SK-N-SH (cell line): Measurements from ENCODE around the gene ARHGAP45.

ENCODE experiments used
- ELF1 ChIP-seq: IDR thresholded peaks from 2 replicates; pipeline ENCODE4 v1.4.0; 2012
- EZH2phosphoT487 ChIP-seq: fragments of 200-600 bp; sonication (generic); IDR thresholded peaks from 2 replicates; pipeline ENCODE4 v1.6.1; 2017; ENCODE audit warnings: low read depth, mixed run types, mild to moderate bottlenecking, antibody characterized with exemption, moderate library complexity, borderline replicate concordance
- RFX5 ChIP-seq: IDR thresholded peaks from 2 replicates; pipeline ENCODE4 v1.6.1; 2012; ENCODE audit warnings: mild to moderate bottlenecking, improper control_type of control experiment, low read length

- no peak for TF ChIP-seq ELF1
- TF ChIP-seq EZH2phosphoT487: no peak
- no peak for TF ChIP-seq RFX5
Measured at GRCh38 chr19:1066748-1067340, at the start of gene ARHGAP45.
